ENCODE results near the gene SNX9. TPM values are rescaled to one million over a fixed set of nuclear protein-coding genes. Genes with fewer than 3 reads are reported as not detected.

The SNX9 gene
- total and polyA plus RNA-seq, 2 donors (not counting 1 experiment from before 2014, with no cell fraction given), result 56.8 to 117 TPM

DNA sequence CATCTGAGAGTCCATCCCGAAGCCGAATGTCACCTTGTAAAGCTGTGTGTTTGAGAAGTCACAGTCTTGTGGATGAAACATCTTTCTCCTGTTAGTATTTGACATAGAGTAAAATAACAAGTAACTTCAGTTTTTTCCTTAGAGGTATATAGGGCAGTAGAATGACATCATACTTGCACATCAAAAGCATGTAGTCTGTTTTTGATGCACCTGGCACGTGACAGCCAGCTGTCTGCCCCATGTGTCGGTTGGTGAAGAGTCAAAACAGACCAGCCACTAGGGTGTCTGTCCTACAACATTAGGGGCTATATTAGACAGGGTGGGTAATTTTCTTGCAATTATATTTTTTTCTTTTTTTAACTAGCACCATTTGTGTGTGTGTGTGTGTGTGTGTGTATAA is 70.2 kb downstream of the SNX9 start:
- peaks cover 8% of the 10 kb centered on the region for H3K36me3 ChIP-seq (ENCODE audit: control insufficient read depth, insufficient read depth, low read length)
- no peak for TF ChIP-seq EZH2 (IDR thresholded peaks at IDR 0.05; ENCODE audit: low read length, missing control alignments)
- TF ChIP-seq, protein P1, sequence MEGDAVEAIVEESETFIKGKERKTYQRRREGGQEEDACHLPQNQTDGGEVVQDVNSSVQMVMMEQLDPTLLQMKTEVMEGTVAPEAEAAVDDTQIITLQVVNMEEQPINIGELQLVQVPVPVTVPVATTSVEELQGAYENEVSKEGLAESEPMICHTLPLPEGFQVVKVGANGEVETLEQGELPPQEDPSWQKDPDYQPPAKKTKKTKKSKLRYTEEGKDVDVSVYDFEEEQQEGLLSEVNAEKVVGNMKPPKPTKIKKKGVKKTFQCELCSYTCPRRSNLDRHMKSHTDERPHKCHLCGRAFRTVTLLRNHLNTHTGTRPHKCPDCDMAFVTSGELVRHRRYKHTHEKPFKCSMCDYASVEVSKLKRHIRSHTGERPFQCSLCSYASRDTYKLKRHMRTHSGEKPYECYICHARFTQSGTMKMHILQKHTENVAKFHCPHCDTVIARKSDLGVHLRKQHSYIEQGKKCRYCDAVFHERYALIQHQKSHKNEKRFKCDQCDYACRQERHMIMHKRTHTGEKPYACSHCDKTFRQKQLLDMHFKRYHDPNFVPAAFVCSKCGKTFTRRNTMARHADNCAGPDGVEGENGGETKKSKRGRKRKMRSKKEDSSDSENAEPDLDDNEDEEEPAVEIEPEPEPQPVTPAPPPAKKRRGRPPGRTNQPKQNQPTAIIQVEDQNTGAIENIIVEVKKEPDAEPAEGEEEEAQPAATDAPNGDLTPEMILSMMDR (conservative IDR thresholded peaks at IDR 0.05 in 1 of 2, IDR thresholded peaks at IDR 0.05 in 1 of 2; ENCODE audit: low read depth in 1 of 2, low read length in 2 of 2), result no peak
- no peak overlapping the region for H3K27ac ChIP-seq (ENCODE audit: insufficient read depth, low read length)
- no peaks in the 10 kb centered on the region for H3K4me1 ChIP-seq (ENCODE audit: control insufficient read depth, extremely low read depth, insufficient read depth, low read length)
- no peak for DNase-seq (ENCODE audit: low read depth in 2 of 2)
- H3K79me2 ChIP-seq (ENCODE audit: control insufficient read depth, insufficient read depth, low read length), result peaks cover 2% of the 10 kb centered on the region
- no peak overlapping the region for H3K4me2 ChIP-seq (ENCODE audit: extremely low read depth, insufficient read depth, low read length)
- no peak overlapping the region for H3K9ac ChIP-seq (ENCODE audit: insufficient read depth, low read length)
- H4K20me1 ChIP-seq (ENCODE audit: control insufficient read depth, extremely low read depth, insufficient read depth, low read length), result no peaks in the 10 kb centered on the region
- H2AFZ ChIP-seq (ENCODE audit: low read length), result no peak overlapping the region
- no peaks in the 10 kb centered on the region for H3K27me3 ChIP-seq (ENCODE audit: control insufficient read depth, insufficient read depth, low read length)
- H3K9me3 ChIP-seq (ENCODE audit: control insufficient read depth, insufficient read depth, low read depth, low read length), result no peaks in the 10 kb centered on the region
- no peak overlapping the region for H3K4me3 ChIP-seq (replicated peaks in 1 of 4; ENCODE audit: control extremely low read depth in 1 of 4, insufficient read depth in 1 of 4, low read depth in 3 of 4, low read length in 4 of 4)

DNA sequence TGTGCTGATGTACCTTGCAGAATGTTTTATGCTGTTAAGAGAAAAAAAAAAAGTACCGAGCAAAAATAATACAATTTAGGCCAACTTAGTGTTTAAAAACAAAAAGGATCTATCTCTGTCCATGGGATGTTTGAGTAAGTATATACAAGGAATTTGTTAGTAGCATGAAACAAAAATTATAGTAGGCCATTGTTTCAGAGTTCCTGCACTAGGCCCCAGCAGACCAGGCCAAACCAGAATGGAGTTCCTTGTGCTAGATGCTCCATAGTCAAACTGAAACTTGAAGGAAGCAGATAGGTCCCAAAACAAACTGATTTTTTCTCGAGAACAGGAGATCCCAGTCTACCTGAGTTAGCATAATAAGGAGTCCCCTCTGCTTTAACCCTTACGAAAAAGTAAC is 72.5 kb downstream of the SNX9 start:
- Histone ChIP-seq H3K36me3 (ENCODE audit: control insufficient read depth, insufficient read depth, low read length) (peaks cover 9% of the 10 kb centered on the region), H3K4me2 (ENCODE audit: extremely low read depth, insufficient read depth, low read length) (no peak overlapping the region), H3K4me3 (replicated peaks in 1 of 4; ENCODE audit: control extremely low read depth in 1 of 4, insufficient read depth in 1 of 4, low read depth in 3 of 4, low read length in 4 of 4) (no peak overlapping the region), H3K79me2 (ENCODE audit: control insufficient read depth, insufficient read depth, low read length) (peaks cover 2% of the 10 kb centered on the region), H3K9ac (ENCODE audit: insufficient read depth, low read length) (no peak overlapping the region), H3K9me3 (ENCODE audit: control insufficient read depth, insufficient read depth, low read depth, low read length) (no peaks in the 10 kb centered on the region), H4K20me1 (ENCODE audit: control insufficient read depth, extremely low read depth, insufficient read depth, low read length) (no peaks in the 10 kb centered on the region), H3K27ac (ENCODE audit: insufficient read depth, low read length) (no peak overlapping the region), H2AFZ (ENCODE audit: low read length) (no peak overlapping the region), H3K4me1 (ENCODE audit: control insufficient read depth, extremely low read depth, insufficient read depth, low read length) (no peaks in the 10 kb centered on the region), H3K27me3 (ENCODE audit: control insufficient read depth, insufficient read depth, low read length) (no peaks in the 10 kb centered on the region)
- no peak for DNase-seq (ENCODE audit: low read depth in 2 of 2)
- TF ChIP-seq, protein P1 (conservative IDR thresholded peaks at IDR 0.05 in 1 of 2, IDR thresholded peaks at IDR 0.05 in 1 of 2; ENCODE audit: low read depth in 1 of 2, low read length in 2 of 2), result no peak
- no peak for TF ChIP-seq EZH2 (IDR thresholded peaks at IDR 0.05; ENCODE audit: low read length, missing control alignments)

DNA sequence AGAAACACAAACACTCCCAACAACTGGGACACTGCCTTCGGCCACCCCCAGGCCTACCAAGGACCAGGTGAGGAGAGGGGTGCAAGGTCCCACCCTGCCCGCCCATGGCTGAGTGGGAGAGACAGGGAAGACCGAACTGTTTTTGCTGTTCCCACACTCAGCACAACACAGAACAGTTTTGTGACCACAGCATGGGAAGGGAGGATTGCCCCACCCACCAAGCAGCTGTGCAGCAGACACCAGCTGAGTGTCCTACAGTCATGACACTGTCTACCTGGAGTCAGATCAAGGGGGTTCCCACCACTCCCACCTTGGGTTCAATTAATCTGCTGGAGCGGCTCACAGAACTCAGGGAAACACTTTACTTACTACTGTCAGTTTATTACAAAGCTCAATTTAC is 73.9 kb downstream of the SNX9 start:
- DNase-seq (ENCODE audit: low read depth in 2 of 2), result no peak
- H3K79me2 ChIP-seq (ENCODE audit: control insufficient read depth, insufficient read depth, low read length), result peaks cover 2% of the 10 kb centered on the region

More for the DNA sequence above, 73.9 kb downstream of the SNX9 start:
- Histone ChIP-seq H2AFZ (ENCODE audit: low read length) (no peak overlapping the region), H3K9ac (ENCODE audit: insufficient read depth, low read length) (no peak overlapping the region), H3K36me3 (ENCODE audit: control insufficient read depth, insufficient read depth, low read length) (peaks cover 9% of the 10 kb centered on the region), H3K4me1 (ENCODE audit: control insufficient read depth, extremely low read depth, insufficient read depth, low read length) (no peaks in the 10 kb centered on the region), H3K27ac (ENCODE audit: insufficient read depth, low read length) (no peak overlapping the region), H3K4me3 (replicated peaks in 1 of 4; ENCODE audit: control extremely low read depth in 1 of 4, insufficient read depth in 1 of 4, low read depth in 3 of 4, low read length in 4 of 4) (no peak overlapping the region), H3K9me3 (ENCODE audit: control insufficient read depth, insufficient read depth, low read depth, low read length) (no peaks in the 10 kb centered on the region), H4K20me1 (ENCODE audit: control insufficient read depth, extremely low read depth, insufficient read depth, low read length) (no peaks in the 10 kb centered on the region), H3K27me3 (ENCODE audit: control insufficient read depth, insufficient read depth, low read length) (no peaks in the 10 kb centered on the region), H3K4me2 (ENCODE audit: extremely low read depth, insufficient read depth, low read length) (no peak overlapping the region)
- TF ChIP-seq, protein P1 (conservative IDR thresholded peaks at IDR 0.05 in 1 of 2, IDR thresholded peaks at IDR 0.05 in 1 of 2; ENCODE audit: low read depth in 1 of 2, low read length in 2 of 2), result no peak

Measured in fibroblast of lung (primary cell).